GM18520 (cell line): ENCODE results near the gene FAM89B.

Experiments used
- ATAC-seq: cut with Tn5 transposase; IDR thresholded peaks from one replicate; pipeline ENCODE4 v1.9.1; 2021; ENCODE audit not compliant: unreplicated experiment

FAM89B gene

DNA sequence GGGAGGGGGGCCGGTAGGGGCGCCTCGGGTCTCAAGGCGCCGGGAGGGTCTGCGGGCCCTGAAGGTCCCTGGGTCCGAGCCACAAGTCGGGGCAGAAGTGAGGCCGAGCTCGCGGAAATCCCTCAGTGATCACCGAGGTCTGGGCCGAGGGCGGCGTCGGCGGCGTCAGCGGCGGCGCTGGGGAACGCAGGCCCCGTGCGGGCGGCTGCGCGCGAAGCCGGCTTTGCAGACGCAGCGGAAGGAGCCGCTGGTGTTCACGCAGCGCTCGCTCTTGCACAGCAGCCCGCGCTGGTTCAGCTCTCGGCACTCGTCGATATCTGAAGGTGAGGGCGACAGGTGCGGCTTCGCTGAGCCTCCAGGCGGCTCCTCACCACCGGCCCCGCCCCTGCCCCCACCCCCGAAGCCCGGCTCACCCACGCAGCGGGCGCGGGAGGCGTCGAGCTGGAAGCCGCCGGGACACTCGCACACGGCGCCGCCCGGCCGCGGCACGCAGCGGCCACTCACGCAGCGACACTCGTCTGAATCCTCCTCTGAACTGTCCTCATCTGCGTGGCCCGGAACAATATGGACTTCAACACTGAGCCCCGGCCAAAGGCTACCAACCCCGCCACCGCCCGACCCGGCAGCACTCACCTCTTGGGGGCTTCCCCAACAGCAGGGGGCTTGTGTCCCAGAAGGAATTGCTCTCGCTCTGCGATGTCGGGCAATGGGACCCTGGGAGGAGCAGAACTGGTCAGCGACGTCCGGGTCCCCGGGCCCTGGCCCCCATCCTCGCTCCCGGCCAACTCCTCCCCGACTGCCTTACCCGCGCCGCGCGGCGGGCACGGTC lies 33.2 kb upstream of the FAM89B start:
- no peak for ATAC-seq

GRCh38 chr11:65539744-65540289 lies 32.5 kb upstream of the FAM89B start:
- peak; percentile 38 for ATAC-seq

GRCh38 chr11:65540290-65541092 lies 31.8 kb upstream of the FAM89B start:
- ATAC-seq: peak; percentile 34

DNA sequence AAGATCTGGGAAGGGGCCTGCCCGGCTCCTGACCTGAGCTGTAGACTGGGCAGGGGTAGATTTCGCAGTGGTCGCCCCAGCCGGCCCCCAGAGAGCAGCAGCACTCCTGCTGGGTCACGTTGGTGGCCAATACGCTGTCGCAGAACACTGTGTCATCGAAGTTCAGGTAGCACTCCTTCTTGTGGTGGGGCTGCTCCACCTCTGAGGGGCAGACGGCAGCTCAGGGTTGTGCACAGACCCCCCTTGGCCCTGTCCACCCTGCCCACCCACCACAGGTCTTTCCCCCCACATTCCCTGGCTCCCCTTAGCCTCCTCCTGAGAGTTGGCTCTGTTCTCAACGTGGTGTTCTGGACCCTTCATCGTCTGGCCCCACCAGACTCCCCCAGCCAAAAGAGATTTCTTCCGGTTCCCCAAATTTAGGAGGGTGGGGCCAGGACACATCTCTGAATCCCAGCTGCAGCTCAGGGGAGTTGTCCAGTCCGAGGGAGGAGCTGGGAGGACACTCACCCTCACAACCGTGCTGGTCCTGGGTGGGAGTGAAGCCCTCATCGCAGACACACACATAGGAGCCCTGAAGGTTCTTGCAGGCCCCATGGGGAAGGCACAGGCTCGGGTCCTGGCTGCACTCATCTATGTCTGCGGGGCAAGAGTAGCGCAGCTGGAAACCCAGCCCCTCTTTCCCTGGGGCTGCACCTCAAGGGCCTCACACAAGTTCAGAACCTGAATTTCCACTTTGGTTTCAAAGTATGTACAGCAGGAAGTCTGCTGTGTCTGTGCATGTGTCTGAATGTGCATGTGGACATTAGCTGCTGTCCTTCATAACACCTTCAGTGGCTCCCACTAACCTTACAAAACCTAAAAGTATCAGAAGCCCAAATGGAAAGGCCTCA lies 31.0 kb upstream of the FAM89B start:
- no peak for ATAC-seq

- no peak for ATAC-seq
Measured at GRCh38 chr11:65542738-65543390, 29.5 kb upstream of the FAM89B start.

GRCh38 chr11:65545853-65546216 lies 26.5 kb upstream of the FAM89B start:
- ATAC-seq: no peak

- no peak for ATAC-seq
Measured at GRCh38 chr11:65546217-65546958, 25.9 kb upstream of the FAM89B start.

DNA sequence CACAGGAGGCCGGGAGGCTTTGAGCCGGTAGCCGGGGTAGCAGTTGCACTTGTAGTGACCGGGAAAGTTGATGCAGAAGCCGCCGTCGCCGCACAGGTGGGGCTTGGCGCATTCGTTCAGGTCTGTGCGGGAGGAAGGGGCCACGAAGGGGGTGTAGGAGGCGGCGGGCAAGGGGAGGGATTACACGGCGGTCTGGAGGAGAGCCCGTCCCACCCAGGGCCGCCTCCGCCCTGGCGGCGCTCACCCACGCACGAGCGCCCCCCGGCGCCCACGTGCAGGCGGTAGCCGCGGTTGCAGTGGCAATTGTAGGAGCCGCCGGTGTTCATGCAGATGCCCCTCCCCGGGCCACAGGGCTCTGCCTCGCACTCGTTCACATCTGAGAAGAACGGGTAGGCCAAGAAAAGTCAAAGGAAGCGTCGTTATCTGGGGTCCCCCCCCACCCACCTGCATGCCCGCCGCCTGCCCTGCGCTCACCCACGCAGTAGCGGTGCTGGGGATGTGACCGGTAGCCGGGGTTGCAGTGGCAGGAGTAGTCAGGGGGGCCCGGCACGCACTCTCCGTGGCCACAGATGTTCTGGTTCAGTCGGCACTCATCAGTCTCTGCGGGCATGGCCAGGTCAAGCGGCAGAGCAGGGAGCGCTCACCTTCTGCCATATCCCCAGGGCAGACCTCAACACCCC lies 24.8 kb upstream of the FAM89B start:
- no peak for ATAC-seq

DNA sequence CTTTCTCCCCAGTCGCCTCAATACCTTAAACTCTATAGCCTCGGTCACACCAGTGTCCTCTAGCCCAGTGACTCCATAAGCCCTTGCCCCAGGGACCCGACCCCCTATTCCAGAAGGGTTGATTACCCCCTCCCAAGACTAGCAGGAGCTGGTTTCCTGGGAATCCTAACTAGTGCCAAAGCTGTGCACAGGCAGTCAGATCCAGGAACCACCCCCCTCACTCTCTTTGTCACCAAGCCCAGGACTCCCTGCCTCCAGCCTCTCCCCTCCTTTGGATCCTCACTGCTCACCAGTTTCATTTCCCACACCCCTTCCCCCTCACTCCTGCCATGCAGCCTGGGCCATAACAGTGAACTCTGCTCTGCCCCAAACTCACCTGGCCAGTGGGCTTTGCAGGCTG lies 23.9 kb upstream of the FAM89B start:
- no peak for ATAC-seq

DNA sequence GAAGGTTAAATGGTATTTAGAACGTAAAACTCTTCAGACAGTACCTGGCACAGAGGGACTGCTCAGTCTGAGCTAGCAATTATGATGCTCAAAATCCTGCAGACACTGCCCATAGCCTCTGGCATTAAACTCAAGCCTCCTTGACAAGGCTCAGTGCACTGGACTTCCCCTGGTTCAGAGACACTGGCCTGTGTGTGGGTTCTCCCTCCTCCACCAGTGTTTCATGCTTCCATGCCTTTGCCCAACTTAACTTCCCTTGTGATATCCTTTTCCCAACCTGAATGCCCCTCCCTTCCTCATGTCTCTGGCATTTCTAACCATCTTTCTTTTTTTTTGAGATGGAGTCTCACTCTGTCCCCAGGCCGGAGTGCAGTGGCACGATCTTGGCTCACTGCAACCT lies 23.2 kb upstream of the FAM89B start:
- ATAC-seq: no peak

GRCh38 chr11:65551572-65552387 lies 20.6 kb upstream of the FAM89B start:
- ATAC-seq: no peak

GRCh38 chr11:65552388-65552951 lies 19.9 kb upstream of the FAM89B start:
- no peak for ATAC-seq

DNA sequence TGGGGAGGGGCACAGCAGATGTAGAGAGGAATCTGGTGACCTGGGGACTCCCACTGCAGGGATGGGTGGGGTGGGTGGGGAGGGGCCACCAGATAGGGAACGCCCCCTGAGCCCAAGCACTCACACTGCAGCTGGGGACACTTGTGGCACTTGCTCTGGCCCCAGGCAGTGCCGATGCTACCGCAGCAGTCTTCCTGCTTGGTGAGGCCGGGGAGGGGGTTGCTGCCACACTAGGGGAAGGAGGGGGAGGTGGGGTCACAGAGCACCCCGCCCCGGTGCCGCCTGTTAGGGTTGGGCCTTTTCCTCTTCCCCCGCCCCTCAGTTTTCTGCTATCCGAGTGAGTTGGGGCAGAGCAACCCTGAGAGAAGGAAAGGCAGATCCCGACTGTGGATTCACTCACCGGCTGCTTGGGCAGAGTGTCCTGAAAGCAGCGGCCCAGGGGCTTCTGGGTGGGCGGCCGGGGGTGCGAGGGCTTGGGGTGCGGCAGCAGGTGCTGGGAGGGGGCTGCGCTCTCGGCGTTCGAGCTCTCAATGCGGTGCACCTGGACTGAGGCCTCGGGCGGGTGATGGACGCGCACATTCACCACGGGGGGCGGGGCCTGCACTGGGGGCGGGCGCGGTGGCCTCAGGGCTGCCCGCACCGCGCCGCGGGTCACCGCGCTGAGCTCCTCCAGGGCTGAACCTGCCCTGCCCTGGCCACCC lies 18.9 kb upstream of the FAM89B start:
- no peak for ATAC-seq

- ATAC-seq: no peak
Measured at GRCh38 chr11:65554057-65554818, 18.1 kb upstream of the FAM89B start.

DNA sequence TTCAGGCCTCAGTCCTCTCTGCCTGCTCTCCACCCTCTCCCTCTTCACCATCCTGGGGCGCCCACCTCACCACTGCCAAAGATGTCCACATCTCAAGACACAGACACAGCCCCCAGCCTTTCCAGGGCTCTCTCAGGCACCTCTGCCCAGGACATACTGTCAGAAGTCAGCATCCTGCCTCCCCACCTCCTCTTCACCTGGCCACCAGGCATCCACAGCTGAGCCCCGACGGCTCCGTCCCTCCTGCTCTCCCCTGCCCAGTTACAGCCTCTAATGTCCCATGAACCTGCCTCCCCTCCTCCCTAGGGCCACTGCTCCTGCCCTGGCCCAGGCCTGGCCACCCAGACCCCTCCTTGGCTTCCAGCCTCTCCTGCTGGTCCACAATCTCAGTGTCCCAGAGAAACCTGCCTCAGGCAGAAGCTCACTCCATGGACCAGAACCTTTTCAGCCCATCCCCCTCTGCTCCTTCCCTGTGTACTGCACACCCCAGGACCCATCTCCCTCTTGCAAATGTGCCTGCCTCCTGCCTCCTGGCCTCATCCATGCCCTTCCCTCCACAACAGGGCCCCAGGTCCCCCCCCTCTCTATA lies 17.4 kb upstream of the FAM89B start:
- no peak for ATAC-seq

DNA sequence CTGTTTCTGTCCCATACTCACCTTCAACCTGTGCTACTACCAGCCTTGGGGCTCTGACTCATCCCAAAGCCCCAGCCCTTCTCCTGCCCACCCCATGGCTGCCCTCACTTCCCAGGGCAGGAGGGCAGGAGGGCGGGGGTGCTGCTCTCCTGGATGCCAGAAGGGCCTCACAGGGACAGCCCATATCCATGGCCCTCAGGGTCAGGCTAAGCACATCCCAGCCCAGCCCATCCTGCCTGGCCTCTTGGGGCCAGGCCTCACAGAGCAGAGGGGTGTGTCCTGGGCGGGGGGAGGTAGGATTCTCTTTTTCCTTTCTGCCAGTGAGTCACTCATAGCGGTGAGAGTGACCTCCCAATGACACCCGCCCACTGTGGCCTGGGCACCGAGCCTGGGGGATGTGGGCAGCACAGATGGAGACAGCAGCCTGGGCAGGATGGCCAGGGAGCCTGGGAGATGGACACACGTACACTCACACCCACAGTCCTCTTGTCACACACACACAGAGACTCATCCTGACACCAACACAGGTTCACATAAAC lies 16.6 kb upstream of the FAM89B start:
- ATAC-seq: no peak
